Right renal cortex interstitium (tissue), 3 donors: Measurements from ENCODE around the gene STPG2. TPM values are rescaled to one million over a fixed set of nuclear protein-coding genes. Genes with fewer than 3 reads are reported as not detected.
A peak's percentile ranks its signal among the peaks of the same experiment; 100 is the strongest.

Experiments
- DNase-seq, 3 donors: peaks; one replicate each; pipeline ENCODE4 v3.0.0-alpha.2; 2013; ENCODE audit warnings: low read depth in 3 of 3, low spot score in 2 of 3
- polyA plus RNA-seq, 3 donors: library from polyadenylated mRNA; unstranded; fragments of 120-200 nt; gene quantifications; one replicate each; pipeline ENCODE4 v1.2.1, GENCODE V29; 2013; ENCODE audit not compliant: insufficient read length in 3 of 3

The STPG2 gene
- polyA plus RNA-seq, 3 donors = 0.40 to 0.72 (median 0.68) TPM

DNA sequence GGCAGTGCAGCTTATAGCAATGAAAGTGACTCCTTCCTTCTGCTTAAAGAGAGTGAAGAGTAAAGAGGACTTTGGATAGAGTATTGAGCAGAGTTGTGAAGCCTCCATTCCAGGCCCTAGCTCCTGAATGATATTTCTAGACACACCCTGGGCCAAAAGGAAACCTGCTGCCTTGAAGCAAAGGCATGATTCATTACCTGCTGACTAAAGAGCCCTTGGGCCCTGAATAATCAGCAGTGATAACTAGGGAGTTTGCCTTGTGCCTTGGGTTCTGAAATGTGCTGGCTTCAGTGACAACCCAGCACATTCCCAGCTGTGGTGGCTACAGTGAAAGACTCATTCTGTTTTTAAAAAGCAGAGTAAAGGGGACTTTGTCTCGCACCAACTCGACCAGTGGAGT, 49.2 kb downstream of the STPG2 start:
- DNase-seq = no peak

DNA sequence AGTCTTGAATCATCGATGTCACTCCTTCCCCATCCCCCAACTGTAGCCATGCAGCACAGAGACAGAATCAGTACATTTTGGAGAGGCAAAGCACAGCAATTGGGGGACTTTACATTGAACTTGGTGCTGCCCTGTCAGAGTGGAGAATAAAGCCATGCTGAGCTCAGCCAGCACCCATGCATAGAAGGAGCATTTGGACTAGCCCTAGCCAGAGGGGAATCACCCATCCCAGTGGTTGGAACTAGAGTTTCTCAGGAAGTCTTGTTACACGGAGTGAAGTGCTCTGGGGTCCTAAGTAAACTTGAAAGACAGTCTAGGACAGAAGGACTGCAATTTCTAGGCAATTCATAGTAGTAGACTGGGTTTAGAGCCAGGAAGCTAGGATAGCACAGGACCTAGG, 49.6 kb downstream of the STPG2 start:
- no peak for DNase-seq

DNA sequence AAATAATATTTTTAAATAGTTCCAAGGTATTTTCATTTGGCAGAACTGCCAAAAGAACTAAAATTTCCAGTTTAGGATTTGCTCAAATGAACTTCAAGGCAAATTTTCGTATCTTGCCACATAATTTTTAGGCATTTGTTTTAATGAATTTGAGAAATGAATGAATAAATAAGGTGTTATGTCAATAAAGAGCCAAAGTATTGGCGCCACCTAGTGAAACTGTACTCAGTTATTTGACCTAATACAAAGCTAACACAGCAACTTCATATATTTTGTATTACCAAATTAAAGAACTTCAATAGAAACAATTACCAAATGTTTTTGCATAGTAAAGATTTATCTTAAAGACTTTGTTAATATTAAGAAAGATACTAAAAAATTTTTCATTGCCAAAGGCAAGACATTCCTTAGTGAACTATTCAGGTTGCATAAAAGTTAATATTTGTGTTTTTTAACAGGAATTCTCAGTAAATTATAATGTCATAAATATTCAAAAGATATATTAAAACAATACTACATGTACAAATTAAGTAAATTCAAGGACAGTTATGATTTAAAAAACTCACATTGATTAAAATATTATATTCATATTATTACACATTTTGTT, 50.3 kb downstream of the STPG2 start:
- DNase-seq = no peak

DNA sequence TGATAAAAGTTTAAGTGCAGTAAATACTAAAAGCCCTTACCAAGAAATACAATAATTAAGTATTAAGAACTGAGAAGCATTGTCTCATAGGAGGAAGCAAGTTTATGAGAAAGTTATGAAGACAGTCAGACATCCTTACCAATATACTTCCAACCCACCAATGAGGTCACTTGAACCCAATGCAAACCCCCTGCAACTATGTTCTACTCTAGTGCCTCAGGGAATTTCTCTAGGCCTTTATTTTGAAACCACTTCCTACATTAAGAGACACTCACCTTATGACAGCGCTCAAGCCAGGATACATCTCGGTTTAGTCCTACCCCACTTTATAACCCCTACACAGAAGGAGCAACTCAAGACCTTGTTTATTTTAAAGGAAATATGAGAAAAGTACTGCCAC, 61.3 kb downstream of the STPG2 start:
- no peak for DNase-seq

DNA sequence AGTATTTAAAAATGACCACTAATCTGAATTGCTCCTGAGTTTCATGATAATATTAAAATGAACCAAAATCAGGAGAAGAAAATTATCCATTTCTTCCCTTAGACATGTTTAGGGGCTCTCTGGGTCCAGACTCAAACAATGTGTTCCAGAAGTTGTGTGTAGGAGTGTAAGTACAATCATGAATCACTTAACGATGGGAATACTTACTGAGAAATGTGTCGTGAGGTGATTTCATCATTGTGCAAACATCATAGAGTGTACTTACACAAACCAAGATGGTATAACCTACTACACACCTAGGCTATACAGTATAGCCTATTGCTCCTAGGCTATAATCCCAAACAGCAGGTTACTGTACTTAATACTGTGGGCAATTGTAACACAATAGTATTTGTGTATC, 74.8 kb downstream of the STPG2 start:
- DNase-seq = no peak

DNA sequence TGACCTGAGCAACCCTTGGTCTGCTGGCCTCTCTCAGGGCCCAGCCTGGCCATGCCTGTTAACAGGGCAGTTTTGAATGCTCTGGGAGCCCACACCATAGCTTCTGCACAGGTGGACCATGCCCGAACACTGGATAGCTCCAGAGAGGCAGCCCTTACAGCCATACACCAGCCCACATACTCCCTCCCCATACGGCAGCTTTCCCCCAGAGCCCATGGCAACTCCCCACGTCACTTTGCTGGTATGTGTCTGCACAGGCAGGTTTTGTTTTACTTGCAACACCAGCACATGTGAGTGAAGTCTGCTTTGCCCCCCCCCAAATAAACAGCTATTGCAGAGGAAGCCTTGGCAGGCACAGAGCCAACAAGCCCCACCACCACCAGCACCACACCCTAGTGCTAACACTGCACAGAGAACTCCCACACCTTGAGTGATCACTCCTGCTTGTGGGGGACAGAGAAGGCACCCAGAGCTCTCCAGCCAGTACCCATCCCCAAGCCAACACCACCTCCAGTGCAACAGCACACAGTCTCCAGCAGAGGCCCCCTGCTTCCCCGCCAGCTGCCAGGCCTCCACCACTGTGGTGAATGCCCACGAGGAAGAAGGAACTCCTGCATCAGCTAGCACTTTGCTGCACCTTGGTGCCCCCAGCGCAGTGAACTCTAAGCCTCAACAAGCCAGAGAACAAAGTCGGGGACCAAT, 87.3 kb downstream of the STPG2 start:
- no peak for DNase-seq

DNA sequence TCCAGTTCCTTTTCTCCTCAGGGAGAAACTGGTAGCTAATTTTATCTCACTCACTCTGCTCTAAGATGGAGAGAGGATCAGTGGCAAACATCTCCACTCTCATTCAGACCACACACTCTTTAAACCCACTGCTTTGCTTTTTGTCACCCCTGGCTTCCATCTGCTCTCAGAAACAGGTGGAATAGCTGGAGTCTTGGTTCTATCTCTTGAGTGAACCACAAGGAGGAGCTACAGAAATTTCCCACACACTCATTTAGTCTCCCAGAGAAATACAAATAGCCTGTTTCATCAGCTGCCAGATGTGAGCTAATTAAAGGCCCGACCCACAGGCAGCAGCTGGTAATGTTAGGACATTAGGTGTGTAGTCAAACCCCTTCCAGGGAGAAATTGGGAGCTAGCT, 96.6 kb downstream of the STPG2 start:
- no peak for DNase-seq

DNA sequence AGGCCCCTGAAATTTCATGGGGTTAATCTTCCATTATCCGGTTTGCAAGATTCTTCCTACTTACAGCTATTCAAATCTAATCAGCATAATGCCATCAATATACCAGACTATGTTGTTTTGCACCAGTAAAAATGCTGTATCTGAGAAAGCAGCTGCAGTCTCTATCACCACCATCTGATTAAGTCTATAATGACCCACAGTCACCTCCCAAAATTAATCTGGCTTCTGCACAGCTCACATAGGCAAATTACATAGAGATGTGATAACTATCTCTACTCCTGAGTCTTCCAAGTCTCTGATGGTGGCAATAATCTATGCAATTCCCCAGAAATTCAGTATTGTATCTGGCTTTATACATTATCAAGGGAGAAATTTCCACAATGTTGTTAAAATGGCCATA, 113.2 kb downstream of the STPG2 start:
- no peak for DNase-seq

DNA sequence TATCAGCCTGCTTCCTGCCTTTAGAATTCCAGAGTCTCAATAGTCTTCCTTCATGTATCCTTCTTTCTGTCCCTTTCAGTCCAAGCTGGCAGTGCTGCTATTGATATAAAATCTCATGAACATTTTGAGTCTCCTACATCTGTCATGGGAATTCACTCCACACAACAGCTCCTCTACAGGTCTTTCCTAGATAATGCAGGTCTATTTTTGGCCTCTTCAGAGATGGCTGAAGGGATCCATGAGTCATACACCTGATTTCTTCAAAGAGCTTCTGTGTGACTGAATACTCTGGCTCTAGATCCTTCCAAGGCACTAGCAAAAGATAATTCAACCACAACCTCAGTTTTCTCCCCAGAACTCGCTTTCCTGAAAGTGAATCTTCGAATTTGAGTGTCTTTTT, 115.4 kb downstream of the STPG2 start:
- DNase-seq = no peak

DNA sequence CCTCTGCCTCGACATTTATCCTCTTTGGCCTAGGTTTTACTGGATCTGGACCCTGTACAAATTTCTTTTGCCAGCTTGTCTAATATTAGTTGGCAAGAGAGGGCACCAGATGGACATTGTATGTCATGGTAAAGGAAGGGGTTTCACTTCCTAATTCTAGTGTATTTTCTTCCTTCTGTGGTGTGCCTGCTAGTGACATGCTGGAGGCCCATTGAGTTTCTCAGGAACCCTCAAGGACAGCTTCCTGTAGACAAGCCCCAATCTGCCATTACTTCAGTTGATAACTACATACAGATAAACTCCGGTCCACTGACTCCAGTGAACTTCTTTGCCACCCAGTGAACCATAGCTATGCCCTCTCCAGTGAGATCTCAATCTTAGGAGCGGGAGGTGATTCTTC, 116.9 kb downstream of the STPG2 start:
- no peak for DNase-seq

DNA sequence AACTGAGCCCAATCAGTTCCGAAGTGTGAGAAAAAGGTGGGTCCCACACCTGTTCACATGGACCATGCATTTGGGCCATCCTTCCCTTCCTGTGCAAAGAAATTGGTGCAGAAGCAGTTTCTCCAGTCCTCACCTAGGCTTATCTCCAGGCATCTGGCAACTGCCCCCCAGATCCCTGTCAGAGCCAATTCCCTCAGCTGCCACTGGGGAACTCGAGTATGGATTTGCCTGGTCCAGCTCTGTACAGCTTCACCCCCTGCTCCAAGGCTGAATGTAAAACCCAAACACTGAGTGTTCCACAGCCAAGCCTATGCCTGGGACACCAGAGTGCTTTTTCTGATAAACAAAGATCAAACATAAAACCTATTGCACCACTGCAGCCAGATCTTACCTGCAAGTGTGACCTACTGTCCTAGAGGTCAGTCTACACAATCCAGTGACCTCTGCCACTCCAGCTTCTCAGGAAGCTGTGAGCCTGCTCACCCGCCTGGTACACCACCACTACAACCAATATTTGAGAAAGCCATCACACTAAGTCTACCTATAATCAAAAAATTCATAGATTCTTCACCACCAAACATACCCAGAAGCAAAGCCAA, 136.4 kb downstream of the STPG2 start:
- no peak for DNase-seq

DNA sequence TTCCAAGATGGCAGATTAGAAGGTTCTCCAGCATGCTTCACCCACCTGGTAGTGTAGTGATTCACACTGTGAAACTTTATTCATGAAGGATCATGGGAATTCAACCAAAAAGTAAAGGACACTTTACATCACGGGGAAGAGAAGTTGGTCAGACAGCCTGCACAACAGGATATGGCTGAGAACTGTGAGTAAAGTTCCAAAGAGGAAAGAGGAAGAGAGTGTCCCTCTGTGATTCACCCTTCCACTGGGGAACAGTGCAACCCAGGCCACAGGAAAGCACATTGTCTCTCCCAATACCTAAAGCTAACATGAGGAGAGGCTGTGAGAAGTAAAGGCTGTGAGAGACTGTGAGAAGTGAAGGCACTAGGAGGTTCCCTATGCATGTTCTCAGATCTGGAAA, 137.2 kb downstream of the STPG2 start:
- no peak for DNase-seq

DNA sequence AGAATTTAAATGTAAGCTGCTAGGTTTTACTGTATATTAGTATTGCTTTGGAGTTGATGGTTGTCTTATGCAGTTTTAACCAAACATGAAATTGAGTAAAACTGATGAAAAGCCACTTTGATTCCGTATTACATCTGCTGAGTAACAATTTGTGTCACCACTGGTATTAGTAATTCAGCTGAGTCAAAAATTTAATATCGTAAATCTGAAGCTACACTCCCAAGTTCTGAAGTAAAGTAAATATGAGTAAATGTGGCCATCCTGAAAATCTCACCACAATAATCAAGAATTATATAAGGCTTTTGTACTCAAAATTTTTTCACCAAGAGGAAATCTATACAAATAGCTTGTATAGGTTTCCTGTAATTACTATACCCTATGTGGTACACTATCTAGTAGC, 142.3 kb downstream of the STPG2 start:
- no peak for DNase-seq

DNA sequence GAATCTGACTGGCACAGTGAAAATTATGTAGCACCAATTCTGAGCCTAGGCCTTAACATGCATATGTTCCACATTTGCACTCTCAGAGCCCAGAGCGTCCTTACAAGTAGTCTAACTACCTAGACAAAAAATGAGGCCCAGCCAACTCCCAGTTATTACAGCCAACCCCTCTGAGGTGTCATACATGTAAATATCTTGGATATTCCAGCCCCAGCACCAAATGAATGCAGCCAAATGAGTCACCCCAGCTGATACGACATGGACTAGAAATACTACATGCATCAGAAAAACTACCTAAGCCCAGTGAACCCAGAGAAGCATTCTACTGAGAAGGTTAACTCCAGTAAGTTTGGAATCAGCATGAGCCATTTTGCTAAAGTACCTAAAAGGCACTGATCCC, 145.1 kb downstream of the STPG2 start:
- no peak for DNase-seq

DNA sequence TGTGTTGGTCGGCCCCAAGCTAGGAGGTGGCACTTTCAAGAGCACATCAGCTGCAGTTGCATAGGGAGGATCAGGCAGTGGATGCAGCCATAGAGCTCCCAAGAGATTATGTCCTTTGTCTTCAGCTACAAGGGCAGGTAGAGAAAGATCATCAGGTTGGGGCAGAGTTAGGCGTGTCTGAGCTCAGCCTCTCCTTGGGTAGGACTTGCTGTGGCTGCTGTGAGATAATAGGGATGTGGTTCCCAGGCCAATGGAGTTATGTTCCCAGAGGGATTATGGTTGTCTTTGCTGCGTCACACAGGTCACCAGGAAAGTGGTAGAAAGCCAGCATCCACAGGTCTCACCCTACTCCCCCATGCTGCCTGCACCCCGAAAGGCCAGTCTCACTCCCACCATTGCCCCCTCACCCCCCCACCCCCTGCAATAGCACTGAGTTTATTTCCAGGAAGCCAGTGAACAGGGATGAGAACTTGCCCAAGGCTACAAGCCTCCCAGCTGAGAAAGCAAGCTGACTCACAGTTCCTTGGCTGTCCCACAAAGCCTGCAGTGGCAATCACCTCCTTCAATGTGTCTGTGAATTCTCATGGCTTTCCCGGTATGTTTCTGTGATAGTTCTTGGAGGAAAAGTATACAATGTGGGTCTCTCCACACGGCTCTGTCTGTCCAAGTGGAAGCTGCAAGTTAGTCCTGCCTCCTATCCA, 148.4 kb downstream of the STPG2 start:
- DNase-seq = no peak

DNA sequence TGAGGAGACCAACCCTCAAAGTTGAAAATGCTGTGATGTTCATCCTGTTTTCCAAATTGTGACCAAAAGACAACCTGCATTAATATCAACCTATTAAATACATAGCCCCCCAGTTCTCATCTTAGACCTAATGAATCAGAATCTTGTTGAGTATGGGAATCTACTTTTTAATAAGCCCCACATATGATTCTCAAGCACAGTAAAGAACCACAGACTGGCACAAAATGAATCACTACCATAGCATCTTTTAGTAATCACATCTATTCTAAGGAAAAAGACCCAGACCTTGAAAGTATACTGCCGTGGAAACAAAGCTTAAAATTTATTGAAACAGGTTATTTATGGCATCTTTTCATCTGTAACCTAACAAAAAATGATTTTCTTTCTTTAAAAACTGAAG, 152.9 kb downstream of the STPG2 start:
- no peak for DNase-seq

DNA sequence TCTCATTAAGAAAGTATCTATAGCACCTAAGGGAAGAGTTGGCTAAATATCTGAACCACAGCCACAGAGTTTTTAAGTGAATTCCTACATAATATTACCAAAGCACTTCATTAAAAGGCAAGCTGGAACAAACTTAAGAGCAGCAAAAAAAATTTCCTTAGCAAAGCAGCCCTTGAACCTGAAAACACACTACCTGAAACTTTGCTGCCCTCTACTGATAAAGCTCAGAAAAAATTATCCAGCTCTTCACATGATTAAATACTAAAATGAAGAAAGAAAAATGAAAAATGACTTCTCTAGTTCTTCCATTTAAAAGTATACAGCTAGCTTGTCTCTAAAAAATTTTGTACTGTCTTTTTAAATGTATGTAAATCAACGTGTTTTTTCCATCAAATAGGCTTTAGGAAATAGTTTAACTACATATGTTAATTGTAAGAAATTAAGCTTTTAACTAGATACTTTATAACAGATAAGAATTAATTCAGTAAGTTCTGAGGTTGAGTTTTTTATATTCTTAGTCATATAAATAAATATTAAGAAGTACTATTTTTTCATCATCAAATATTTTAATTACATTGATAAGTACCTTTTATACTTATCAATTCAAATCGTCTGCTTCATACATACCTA, 156.1 kb downstream of the STPG2 start:
- DNase-seq = peak in 2 of 3 donors; percentile 6 to 29

DNA sequence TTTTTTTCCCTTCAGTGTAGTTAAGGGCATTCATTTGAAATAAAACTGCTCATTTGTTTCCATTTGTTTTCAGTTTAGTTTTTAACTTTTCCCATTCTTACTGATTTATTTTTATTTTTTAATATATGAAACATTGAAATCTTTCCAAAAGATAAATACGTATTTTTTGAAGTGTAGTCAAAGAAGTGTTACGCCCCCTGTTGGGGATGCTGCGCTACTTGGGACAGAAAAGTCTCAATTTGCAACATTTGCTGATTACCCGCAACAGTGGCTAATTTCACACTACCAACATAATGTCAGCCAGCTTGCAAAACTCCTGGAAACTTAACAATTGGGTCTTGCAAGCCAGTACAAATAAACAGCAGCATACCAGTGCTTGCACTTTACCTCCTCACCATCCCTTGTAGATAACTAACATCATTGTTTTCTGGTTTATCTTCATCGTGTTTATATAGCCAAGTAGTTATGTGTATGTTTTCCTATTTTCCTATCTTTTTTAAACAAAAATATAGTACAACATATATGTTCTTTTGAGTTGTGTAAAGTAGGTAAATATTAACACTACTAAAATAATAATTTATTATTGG, 158.6 kb downstream of the STPG2 start:
- no peak for DNase-seq

DNA sequence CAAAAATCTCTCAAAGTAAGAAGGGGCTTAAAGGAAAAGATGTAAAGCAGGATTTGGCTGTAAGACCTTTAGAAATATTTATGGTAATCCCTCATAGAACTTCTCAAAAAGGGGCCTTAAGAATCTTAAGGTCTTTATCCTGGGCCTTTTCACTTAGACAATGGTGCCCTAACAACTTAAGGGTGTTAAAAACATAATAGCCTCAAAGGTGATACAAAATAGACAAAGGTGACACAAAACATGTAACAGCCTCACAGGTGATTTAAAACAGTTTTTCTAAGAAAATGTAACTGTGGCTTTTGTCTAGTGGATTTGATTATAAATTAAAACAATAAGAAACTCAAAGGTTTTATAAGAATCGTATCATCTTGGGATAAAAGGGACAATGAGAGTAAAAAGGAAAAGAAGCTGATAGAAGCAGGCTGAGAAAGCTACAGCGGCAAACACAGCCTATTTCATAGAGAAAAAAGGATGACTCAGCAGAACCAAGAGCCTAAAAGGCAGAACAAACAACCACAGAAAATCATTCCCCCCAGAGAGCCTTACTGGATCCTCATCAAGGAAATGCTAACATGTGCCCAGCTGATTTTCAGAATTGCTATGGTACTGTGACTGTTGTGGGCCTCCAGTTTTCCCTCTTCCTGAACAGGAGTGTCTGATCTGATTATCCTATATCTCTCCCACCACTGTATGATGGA, 164.3 kb downstream of the STPG2 start:
- no peak for DNase-seq

DNA sequence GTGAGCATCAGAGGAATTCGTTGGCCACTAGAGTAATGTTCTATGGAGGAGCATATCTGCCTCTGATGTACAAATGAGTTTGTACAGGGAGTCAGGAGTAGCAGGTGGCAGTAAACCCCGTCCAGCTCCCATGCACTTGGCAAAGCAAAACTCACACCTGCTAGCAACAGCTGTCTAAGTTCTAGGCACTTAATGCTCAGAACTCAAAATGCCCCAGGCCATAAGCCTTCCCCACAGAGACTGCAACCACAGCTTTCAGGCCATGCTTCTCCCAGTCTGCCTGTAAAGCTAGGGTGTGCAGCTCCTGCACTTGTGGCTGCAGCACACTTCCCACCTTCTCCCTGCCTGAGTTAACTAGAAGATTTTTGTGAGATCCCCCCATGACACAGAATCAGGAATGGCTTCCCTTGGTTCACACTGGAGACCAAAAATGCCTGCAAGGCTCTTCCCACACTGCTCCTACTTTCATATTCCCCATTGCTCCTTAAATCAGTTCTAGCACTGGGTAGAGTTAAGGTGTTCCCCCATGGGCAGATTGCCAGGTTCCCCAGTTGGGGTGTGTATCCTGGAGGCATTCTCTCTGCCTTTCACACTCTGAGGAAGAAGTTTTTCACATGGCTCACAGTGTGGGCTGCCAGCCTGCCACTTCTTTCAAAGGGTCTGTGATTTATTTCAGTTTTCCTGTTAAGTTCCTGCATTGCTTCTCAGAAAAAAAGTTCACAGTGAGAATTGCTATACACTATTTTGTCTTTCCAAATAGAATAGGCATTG, 189.9 kb downstream of the STPG2 start:
- DNase-seq = no peak
